Uterus (tissue), 2 donors: ENCODE results near the gene HSFX3.
"Not testable (repeated sequence)": the region's sequence is repeated elsewhere in the genome, so short reads cannot be mapped to it uniquely, and the experiment has no call there.

ENCODE experiments used
- POLR2A ChIP-seq, 2 donors: fragments of 450-650 bp; IDR thresholded peaks; one replicate each; pipeline ENCODE4 v1.6.1; 2016; ENCODE audit warnings: antibody characterized with exemption in 2 of 2, mild to moderate bottlenecking in 1 of 2, moderate library complexity in 1 of 2
- TF ChIP-seq, protein P1 (sequence below), 4 experiments: fragments of 200-600 bp in 2 of 4; fragments of 450-650 bp in 2 of 4; sonication (generic) in 2 of 4; IDR thresholded peaks; one replicate each; pipeline ENCODE4 v1.5.1; 2016 to 2019; ENCODE audit warnings: antibody characterized with exemption in 4 of 4, mild to moderate bottlenecking in 2 of 4, moderate library complexity in 1 of 4

DNA sequence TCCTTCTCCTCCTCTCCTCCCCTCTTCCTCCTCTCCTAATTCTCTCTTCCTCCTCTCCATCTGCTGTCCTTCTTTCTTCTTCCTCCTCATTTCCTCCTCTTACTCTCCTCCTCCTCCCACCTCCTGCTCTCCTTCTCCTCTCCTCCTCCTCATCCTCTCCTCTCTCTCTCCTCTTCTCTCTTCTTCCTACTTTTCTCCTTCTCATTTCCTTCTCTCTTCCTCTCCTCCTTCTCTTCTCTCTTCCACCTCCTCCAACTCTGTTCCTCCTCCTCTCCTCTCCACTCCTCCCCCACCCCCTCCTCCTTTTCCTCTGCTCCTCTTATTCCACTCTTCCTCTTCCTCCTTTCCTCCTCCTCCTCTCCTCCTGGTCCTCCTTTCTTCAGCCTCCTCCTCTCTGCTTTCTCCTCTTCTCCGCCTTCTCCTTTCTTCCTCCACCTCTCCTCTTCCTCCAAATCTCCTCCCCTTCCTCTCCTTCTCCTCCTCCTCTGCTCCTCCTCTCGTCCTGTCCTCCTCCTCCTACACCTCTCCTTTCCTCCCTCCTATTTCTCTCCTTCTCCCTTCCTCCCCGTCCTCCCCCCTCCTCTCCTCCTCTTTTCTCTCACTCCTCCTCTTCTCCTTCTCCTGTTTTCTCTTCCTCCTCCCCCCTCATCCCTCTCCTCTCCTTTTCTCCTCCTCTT is 14.7 kb downstream of the HSFX3 start:
- TF ChIP-seq, protein P1, sequence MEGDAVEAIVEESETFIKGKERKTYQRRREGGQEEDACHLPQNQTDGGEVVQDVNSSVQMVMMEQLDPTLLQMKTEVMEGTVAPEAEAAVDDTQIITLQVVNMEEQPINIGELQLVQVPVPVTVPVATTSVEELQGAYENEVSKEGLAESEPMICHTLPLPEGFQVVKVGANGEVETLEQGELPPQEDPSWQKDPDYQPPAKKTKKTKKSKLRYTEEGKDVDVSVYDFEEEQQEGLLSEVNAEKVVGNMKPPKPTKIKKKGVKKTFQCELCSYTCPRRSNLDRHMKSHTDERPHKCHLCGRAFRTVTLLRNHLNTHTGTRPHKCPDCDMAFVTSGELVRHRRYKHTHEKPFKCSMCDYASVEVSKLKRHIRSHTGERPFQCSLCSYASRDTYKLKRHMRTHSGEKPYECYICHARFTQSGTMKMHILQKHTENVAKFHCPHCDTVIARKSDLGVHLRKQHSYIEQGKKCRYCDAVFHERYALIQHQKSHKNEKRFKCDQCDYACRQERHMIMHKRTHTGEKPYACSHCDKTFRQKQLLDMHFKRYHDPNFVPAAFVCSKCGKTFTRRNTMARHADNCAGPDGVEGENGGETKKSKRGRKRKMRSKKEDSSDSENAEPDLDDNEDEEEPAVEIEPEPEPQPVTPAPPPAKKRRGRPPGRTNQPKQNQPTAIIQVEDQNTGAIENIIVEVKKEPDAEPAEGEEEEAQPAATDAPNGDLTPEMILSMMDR (IDR thresholded peaks at IDR 0.05) = not testable (repeated sequence)
- TF ChIP-seq POLR2A (IDR thresholded peaks at IDR 0.05) = not testable (repeated sequence)
